Measurements from ENCODE around the gene ELOVL5.
A peak's percentile ranks its signal among the peaks of the same experiment; 100 is the strongest.
"Not testable (repeated sequence)": the region's sequence is repeated elsewhere in the genome, so short reads cannot be mapped to it uniquely, and the experiment has no call there.

The ELOVL5 gene, protein sequence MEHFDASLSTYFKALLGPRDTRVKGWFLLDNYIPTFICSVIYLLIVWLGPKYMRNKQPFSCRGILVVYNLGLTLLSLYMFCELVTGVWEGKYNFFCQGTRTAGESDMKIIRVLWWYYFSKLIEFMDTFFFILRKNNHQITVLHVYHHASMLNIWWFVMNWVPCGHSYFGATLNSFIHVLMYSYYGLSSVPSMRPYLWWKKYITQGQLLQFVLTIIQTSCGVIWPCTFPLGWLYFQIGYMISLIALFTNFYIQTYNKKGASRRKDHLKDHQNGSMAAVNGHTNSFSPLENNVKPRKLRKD

DNA sequence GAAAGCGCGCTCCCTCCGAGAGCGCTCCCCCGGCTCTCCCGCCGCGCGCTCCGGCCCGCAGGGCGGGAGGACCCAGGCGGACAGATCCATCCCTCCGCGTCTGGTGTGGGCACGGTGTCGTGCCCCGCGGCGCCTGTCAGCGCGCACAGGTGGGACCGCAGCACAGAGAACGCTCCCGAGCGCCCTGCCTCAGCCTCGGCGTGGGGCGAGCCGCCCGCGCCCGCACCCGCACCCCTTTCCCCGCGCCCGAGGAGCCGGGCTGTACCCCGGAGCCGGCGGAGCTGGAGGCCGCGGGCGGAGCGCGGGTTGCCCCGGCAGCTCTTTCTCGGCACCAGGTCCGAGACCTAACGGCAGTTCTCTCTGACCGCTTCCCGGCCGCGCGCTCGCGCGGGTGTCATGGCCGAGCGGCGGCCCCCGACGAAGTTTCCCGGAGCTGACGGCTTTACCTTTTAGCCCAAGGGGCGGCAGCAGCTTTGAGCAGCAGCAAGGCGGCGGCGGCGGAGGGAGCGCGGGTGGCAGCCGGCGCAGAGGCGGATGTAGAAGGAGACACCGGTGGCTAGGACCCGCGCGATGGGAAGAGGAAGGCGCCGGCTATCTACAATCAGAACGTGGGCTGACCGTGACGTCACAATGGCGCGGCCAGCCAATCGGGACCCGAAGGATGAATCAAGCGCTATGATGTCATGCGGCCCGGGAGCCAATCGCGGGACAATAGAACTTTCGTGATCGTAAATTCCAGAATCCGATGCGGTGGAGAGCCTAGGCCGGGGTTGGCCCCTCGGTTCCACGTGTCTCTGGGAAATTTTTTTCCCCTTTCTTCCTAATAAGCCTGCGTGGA, at the start of gene ELOVL5:
ELOVL5 (minus strand) TSS at position 580 of the 838 bp plus-strand sequence. CDS start 53,251 bp downstream, outside the sequence.
- DNase-seq (ENCODE audit: low read depth, low spot score), result peak; percentile 96

DNA sequence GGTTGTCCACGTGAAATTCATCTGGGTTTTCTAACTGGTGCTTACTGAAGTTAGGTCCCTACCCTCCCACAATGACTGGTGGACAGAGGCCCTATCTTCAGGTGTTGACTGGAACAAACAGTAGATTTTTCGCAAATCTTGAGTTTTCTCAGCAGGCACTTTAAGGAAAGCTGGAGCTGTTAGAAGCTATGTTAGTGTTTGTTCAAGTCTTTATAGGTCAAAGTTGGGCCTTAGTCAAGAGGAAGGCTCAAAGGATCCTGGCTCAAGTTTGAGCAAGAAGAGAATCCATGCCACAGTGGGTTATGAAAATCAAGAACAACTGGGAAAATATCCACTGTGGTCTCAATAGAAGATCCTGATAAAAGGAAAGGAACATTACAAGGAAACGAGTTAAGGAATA, 48.5 kb upstream of the ELOVL5 start:
- no peak for DNase-seq (ENCODE audit: low read depth, low spot score)

DNA sequence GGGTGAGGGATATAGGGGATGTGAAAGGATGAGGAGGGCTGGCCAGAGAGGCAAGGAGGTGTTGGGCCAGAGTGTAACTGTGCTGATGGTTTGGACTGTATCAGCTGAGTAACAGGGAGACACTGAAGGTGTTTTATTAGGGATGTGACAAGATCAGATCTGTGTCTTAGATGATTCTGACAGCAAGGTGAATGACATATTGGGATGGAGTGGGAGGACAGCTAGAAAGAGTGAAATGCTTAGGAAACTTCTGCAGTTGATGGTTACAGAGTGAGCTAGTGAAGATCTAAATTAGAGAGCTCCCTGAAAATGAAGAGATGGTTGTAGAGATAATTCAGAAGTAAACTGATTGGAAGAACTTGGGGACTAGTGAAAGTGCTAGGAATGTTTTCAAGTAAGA, 47.2 kb upstream of the ELOVL5 start:
- DNase-seq (ENCODE audit: low read depth, low spot score), result no peak

DNA sequence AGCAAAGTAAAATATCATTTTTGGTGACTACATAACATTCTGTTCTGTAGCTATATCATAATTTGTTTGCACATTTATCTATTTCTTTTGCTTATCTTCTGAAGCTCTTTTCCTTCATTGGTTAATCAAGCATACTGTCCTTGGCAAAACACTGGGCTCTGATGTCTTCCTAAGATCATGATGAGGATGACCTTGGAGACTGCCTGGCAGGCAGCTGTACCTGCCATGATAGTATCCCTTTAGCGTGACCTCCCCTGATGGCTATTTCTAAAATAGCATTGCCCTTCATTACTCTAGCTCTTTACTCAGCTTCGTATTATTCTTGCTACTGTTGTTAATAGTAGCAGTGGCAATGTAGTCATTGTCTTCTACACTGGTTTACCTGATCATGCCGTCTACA, 46.0 kb upstream of the ELOVL5 start:
- DNase-seq (ENCODE audit: low read depth, low spot score), result no peak

DNA sequence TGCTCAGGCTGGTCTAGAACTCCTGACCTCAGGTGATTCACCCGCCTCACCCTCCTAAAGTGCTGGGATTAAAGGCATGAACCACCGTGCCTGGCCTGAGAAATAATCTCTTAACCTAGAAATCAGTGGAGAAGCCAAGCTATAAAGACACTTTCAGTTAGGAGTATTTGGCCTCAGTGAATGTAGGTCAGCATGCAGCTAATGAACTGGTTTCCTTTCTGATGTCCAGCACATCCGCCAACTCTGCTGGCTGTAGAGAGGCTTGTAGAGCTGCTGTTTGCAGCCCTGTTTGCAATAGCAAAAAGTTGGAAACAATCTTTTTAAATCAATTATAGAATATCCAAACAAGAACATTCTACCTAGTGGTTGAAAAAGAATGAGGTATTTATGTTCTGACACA, 42.4 kb upstream of the ELOVL5 start:
- no peak for DNase-seq (ENCODE audit: low read depth, low spot score)

DNA sequence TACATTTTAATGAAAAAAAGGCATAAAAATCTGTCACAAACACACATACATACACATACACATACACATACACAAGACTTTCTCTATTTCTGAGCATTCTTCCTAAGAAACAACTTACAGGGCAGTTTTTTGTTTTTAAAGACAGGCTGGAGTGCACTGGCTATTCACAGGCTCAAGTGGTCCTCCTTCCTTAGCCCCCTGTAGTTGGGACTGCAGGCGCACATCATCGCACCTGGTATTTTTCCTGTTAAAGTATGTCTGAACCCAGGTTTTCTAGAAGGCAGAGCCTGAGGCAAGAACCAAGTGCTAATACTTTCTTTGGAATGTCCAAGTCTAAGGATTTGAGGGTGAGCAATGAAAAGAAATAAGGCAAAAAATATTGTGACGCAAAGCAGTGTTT, 41.3 kb upstream of the ELOVL5 start:
- no peak for DNase-seq (ENCODE audit: low read depth, low spot score)

DNA sequence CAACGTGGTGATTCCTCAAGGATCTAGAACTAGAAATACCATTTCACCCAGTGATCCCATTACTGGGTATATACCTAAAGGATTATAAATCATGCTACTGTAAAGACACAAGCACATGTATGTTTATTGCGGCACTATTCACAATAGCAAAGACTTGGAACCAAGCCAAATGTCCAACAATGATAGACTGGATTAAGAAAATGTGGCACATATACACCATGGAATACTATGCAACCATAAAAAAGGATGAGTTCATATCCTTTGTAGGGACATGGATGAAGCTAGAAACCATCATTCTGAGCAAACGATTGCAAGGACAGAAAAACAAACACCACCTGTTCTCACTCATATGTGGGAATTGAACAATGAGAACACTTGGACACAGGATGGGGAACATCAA, 39.9 kb upstream of the ELOVL5 start:
- DNase-seq (ENCODE audit: low read depth, low spot score), result not testable (repeated sequence)

DNA sequence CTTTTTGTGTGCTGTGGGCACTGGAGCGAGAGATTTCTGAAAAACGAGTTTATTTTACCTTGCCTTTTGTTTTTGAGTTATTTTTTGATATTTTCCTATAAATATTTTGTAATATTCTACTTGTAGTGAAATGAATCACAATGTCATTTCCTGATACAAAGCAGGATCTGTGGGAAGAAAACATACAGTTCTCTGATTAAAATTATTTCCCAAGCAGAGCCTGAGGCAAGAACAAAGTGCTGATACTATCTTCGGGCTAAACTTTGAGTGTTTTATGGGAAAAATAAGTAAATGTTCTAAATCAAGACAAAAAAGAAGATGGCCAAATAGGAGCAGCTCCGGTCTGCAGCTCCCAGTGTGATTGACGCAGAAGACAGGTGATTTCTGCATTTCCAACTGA, 33.7 kb upstream of the ELOVL5 start:
- DNase-seq (ENCODE audit: low read depth, low spot score), result no peak

DNA sequence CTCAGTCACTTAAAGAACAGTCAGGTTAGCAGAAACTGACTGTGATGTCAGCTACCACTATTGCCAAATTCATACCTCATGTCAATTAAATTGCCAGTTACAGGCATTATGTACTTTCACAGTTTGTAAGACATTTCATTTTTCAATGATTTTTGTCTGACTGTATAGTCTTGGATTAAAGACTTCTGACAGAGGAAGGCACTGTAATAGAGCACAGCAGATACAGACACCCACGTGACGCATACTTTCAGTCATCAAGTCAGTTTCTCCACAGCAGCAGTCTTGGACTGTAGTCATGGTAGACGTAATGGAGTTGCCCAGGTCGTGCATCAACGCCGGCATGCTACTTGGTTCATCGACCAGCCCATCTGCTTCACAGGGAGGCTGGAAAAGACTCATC, 29.5 kb upstream of the ELOVL5 start:
- DNase-seq (ENCODE audit: low read depth, low spot score), result no peak

DNA sequence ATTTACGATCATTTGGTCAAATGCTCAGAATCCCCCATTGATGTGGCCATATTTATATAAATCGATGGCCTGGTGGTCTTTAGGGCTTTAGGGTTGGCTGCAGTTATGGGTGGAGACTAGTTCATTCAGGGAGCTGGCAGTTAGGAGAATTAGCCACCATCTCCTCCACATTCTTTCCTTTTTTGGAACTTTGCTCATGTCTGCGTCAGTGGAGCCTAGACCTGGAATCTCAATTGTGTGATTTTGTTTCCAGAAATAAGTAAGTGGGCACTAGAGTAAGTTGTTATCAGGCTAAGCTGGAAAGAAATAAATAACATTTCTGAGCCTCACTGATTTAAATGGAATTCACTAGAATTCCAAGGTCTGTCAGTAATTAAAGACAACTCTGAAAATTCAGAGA, 29.0 kb upstream of the ELOVL5 start:
- DNase-seq (ENCODE audit: low read depth, low spot score), result no peak

DNA sequence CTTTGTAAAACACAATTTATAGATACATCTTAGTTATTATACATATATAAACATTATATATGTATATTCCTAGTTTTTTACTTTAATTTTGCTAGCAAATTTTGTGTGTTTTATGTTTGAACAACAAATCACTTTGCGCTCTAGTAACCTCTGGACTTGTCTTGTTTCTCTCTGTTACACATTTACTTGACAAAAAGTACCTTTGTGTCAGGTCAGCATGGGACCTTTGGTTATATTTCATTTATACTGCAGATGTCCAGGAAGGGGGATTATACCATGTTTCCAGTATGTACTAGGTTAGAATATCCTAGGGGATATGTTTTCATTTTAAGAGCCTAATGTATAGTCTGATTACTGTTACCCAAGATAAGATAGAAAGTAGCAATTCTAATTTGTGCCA, 28.5 kb upstream of the ELOVL5 start:
- no peak for DNase-seq (ENCODE audit: low read depth, low spot score)

DNA sequence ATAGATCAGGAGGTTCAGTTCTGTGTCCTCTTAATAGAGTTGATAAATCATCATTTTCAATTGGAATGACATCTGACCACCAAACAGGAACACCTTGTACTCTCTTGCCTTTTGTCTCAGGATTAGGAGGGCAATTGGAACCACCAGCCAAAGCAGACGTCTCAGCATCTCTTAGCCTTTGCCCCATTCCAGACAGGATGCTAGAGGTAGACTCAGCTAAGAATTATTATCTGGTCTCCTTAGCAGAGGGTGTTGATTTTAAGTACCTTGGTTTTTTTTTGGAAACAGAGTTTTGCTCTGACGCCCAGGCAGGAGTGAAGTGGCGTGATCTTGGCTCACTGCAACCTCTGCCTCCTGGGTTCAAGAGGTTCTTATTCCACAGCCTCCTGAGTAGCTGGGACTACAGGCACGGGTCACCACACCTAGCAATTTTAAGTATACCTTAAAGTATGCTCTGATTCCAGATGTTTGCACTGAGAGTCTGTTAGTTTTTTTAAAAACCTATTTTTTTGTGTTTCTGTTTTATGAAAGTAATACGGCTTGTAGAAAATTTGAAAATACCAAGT, 28.0 kb upstream of the ELOVL5 start:
- DNase-seq (ENCODE audit: low read depth, low spot score), result no peak

DNA sequence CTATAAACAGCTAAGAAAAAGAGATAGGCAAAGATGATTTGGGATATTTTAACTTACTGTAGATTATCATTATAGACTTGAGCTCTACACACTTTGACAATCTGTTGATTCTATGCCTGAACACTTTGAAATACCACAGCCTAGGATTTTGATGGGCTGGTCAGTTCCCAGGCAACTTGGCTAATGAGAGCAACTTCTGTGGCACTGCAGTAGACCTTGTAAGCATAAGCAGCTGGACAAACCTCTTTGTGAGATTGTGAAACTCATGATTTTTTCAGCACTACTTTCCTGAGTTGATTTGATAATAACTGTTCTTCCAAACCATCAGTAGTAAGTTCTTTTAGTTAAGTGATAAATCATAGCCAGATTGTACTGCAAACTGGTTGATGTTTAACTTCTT, 27.1 kb upstream of the ELOVL5 start:
- DNase-seq (ENCODE audit: low read depth, low spot score), result no peak

DNA sequence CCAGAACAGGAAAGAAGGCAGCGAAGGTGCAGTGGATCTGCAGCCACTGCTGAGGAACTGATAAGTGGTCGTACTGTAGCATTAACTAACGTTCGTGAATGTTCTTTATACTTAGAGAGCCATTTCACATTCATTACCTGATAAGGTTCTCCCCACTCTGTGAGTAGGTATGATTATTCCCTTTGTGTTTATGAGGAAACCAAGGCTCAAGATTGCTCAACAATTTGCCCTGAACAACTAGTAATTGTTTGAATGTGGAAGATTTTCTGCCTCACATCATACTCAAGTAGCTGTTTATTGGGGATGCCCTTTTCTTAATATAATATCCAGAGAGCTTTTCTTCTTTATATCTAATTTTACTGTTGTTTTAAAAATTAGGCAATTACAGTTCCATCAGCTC, 24.9 kb upstream of the ELOVL5 start:
- no peak for DNase-seq (ENCODE audit: low read depth, low spot score)

DNA sequence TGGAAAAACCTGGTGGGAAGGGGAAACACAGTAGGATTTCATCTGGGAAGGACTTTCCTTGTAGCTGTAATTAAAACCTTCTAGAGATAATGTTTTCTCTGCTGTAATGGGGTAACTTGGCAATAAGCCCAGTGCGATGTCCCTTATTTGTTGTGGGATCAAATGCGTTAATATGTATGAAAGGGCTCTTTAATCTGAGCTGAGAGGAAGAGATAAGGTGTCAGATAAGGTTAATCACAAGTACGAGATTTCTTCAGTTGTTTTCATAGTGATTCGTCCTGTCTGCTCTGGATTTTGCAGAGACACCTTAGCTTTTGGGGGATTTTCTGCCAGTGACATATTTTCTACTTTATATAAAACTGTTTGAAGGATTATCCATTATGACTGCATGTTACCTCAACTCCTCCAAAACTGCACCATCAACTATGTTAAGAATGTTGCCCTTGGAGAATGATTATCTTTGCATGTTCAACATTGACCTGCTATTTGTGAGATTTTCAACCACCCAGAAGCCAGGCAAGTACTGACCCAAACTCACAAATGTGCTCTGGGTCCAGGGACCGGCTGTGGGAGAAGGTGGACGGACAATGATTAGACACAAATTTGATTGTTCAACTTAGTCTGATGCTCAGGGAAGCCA, 21.2 kb upstream of the ELOVL5 start:
- no peak for DNase-seq (ENCODE audit: low read depth, low spot score)

DNA sequence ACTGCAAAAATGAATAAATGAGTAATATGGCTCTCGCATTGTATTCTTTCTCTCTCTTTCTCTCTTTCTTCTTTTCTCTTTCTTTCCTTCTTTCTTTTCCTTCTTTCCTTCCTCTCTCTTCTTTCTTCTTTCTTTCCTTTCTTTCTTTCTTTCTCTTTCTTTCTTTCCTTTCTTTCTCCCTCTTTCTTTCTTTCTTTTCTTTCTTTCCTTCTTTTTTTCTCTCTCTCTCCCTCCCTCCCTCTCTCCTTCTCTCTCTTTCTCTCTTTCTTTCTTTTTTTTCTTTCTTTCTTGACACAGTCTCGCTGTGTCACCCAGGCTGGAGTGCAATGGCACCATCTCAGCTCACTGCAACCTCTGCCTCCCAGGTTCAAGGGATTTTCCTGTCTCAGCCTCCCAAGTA, 20.3 kb upstream of the ELOVL5 start:
- no peak for DNase-seq (ENCODE audit: low read depth, low spot score)

DNA sequence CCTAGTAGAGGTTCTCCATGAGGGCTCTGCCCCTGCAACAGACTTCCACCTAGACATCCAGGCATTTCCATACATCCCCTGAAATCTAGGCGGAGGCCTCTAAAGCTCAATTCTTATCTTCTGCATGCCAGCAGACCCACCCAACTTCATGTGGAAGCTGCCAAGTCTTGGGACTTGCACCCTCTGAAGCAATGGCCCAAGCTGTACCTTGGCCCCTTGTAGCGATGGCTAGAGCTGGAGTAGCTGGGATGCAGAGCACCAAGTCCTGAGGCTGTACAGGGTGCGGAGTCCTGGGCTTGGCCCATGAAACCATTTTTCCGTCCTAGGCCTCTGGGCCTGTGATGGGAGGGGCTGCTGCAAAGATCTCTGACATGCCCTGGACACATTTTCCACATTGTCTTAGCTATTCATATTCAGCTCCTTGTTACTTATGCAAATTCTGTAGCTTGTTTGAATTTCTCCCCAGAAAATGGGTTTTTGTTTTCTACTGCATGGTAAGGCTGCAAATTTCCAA, 17.4 kb upstream of the ELOVL5 start:
- no peak for DNase-seq (ENCODE audit: low read depth, low spot score)

DNA sequence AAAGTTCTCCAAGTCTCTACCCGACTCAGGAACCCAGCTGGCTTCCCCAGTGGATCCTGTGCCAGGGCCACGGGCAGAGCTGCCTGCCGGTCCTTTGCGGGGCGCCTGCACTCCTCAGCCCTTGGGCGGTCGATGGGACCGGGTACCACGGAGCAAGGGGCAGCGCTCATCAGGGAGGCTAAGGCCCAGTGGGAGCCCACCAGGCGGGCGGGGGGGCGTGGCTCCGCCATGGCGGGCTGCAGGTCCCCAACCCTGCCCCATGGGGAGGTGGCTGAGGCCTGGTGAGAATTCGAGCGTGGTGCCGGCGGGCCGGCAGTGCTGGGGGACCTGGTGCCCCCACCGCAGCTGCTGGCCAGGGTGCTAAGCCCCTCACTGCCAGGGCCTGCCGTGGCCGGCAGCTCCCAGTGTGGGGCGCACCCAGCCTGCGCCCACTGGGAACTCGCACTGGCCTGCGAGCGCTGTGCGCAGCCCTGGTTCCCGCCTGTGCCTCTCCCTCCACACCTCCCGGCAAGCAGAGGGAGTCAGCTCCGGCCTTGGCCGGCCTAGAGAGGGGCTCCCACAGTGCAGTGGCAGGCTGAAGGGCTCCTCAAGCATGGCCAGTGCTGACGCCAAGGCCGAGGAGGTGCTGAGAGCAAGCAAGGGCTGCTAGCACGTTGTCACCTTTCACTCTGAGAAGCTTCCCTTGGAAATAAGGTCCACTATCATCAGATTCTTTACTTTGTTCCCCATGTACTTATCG, 14.8 kb upstream of the ELOVL5 start:
- no peak for DNase-seq (ENCODE audit: low read depth, low spot score)

DNA sequence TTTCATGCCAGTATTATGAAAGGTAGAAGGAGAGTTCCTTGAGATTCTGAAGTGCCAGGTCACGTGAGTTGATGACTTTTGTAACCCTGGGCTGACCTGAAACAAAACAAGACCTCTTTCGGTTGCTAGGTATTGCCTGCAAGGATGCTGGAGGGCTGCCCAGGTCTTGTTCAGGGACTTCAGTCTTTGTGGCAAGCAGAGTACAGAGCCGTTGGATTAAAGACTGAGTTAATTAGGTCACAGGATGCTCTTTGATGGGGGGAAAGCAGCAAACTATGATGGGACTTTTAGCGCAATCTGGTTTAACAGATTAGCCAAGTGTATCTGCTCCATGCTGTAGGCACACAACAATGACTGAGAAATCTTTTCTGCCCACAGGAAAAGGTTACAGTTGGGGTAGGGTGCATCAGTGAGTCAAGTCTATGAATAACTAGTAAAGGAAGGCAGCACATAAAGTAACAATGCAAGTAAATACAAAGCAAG, 12.8 kb upstream of the ELOVL5 start:
- DNase-seq (ENCODE audit: low read depth, low spot score), result no peak

DNA sequence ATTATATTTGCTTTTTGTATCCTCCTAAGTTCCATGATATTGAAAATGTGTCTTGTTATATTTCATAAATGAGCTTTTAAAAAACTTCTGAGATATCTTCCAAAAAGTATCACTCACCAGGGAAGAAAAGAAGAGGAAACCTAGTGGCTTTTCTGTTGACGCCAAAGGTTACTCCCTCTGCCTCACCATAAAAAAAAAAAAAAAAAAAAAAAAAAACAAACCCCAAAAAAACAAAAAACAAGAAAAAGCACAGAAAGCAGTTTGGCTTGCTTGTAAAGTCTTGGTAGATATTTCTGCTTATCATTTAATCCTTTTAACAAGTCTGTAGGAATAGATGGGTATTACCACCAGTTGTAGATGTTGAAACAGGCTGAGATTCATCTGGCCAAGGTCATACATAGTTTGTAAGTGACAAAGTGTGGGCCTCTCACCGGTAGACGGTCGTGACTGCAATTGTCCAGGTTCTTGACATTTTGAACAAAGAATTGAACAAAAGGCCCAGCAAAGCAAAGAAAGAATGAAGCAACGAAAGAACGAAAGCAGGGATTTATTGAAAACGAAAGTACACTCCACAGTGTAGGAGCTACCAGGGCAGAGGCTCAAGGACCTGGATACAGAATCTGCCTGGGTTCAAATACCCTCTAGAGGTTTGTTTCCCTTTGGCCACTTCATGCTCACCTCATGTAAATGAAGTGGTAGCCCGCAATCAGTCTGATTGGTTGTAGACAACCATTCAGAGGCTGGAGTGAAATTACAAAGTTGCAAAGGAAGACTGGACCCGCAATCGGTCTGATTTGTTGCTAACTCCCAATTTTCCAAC, 11.6 kb upstream of the ELOVL5 start:
- DNase-seq (ENCODE audit: low read depth, low spot score), result no peak

DNA sequence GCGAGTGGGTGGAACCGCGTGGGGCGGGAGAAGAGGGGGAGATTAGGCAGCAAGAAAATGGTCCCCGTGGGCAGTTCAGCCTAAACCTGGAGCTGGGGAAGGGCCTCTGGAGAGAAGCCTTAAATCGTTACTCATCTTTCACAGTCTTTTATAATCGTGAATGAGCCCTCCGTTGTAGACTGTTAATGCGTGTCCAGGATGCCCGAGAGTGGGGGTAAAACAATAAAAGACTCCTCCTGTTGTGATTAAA, 11.0 kb upstream of the ELOVL5 start:
- no peak for DNase-seq (ENCODE audit: low read depth, low spot score)
